ENCODE measurements around the gene NT5M. TPM values are rescaled to one million over a fixed set of nuclear protein-coding genes. Genes with fewer than 3 reads are reported as not detected.
A peak's percentile ranks its signal among the peaks of the same experiment; 100 is the strongest.

The NT5M gene
- total and polyA plus RNA-seq, 9 donors = 5.1 to 10.8 (median 6.7) TPM

DNA sequence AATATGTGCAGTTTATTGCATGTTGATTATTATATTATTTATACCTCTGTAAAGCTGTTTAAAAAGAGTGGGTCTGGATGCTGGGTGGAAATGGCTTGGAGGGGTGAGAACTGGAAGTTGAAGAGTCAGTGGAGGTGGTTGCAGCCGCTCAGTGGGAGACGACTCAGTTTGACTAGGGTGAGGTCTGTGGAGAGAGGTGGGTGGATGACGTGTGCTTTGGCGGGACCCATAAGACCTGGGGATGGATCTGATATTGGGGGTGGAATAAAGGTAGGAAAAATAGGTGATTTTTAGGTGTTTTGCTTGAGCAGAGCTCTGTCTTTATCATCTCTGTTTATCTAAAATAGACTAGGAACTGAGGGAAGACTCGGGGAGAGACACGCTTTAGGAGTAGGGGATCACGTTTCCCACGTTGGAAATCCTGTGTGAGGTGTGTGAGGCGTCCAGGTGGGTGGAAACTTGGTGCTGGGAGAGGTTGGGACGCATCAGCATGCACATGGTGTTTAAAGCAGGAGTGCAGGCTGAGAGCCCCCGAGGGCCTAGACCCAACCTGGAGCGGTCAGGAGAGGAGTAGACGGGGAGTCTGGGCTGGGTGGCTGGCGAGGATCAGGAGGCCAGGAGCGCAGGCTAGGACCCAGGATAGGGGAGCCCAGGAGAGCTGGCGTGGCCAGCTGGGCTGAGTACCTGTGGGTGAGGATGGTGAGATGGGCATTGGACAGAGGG lies 17.2 kb downstream of the NT5M start:
- Histone ChIP-seq H3K4me3 (ENCODE audit: low read length) (no peak overlapping the region), H3K27ac (ENCODE audit: low read length) (no peak overlapping the region), H3K27me3 (ENCODE audit: control insufficient read depth, insufficient read depth, low read length) (no peaks in the 10 kb centered on the region), H3K4me1 (ENCODE audit: control insufficient read depth, insufficient read depth, low read length) (peaks cover 7% of the 10 kb centered on the region), H3K9me3 (replicated peaks; ENCODE audit: control insufficient read depth, low read depth, low read length) (no peaks in the 10 kb centered on the region), H3K36me3 (ENCODE audit: control insufficient read depth, insufficient read depth, low read length) (peaks cover 9% of the 10 kb centered on the region)
- 83% methylated on average over 16 of the region's 16 CpGs for WGBS (ENCODE audit: insufficient coverage)
- DNase-seq = no peak

GRCh38 chr17:17320911-17321220 lies 17.7 kb downstream of the NT5M start:
- WGBS (ENCODE audit: insufficient coverage) = 94% methylated on average over 10 of the region's 10 CpGs
- Histone ChIP-seq H3K27me3 (ENCODE audit: control insufficient read depth, insufficient read depth, low read length) (no peaks in the 10 kb centered on the region), H3K4me3 (ENCODE audit: low read length) (no peak overlapping the region), H3K4me1 (ENCODE audit: control insufficient read depth, insufficient read depth, low read length) (peaks cover 12% of the 10 kb centered on the region), H3K27ac (ENCODE audit: low read length) (no peak overlapping the region), H3K9me3 (replicated peaks; ENCODE audit: control insufficient read depth, low read depth, low read length) (no peaks in the 10 kb centered on the region), H3K36me3 (ENCODE audit: control insufficient read depth, insufficient read depth, low read length) (peaks cover 12% of the 10 kb centered on the region)
- no peak for DNase-seq

GRCh38 chr17:17321356-17322025 lies 18.3 kb downstream of the NT5M start:
- peaks cover 13% of the 10 kb centered on the region for H3K4me1 ChIP-seq (ENCODE audit: control insufficient read depth, insufficient read depth, low read length)
- no peak for DNase-seq
- no peak overlapping the region for H3K4me3 ChIP-seq (ENCODE audit: low read length)
- H3K27me3 ChIP-seq (ENCODE audit: control insufficient read depth, insufficient read depth, low read length) = no peaks in the 10 kb centered on the region
- H3K9me3 ChIP-seq (replicated peaks; ENCODE audit: control insufficient read depth, low read depth, low read length) = no peaks in the 10 kb centered on the region
- WGBS (ENCODE audit: insufficient coverage) = 84% methylated on average over 11 of the region's 11 CpGs
- no peak overlapping the region for H3K27ac ChIP-seq (ENCODE audit: low read length)
- peaks cover 18% of the 10 kb centered on the region for H3K36me3 ChIP-seq (ENCODE audit: control insufficient read depth, insufficient read depth, low read length)

- Histone ChIP-seq H3K36me3 (ENCODE audit: control insufficient read depth, insufficient read depth, low read length) (peaks cover 20% of the 10 kb centered on the region), H3K27me3 (ENCODE audit: control insufficient read depth, insufficient read depth, low read length) (no peaks in the 10 kb centered on the region), H3K4me1 (ENCODE audit: control insufficient read depth, insufficient read depth, low read length) (peaks cover 13% of the 10 kb centered on the region), H3K27ac (ENCODE audit: low read length) (no peak overlapping the region), H3K9me3 (replicated peaks; ENCODE audit: control insufficient read depth, low read depth, low read length) (no peaks in the 10 kb centered on the region), H3K4me3 (ENCODE audit: low read length) (no peak overlapping the region)
- 95% methylated on average over 16 of the region's 21 CpGs for WGBS (ENCODE audit: insufficient coverage)
- no peak for DNase-seq
These were observed 19.6 kb downstream of the NT5M start for GRCh38 chr17:17322516-17323510.

DNA sequence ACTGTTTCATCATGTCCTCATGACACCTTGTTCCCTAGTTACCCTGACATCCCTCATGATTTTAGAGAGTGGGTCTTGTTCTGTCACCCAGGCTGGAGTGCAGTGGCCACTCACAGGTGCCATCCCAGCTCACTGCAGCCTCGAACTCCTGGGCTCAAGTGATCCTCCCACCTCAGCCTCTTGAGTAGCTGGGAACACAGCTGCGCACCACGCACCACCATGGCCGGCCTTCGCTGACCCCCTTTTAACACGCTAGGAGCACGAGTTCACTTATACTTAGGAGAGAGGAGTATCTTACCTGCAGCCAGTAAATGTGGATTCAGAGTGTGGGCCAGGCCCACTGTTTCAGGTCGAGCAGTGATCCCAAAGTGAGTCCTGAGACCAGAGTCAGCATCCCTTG lies 21.4 kb downstream of the NT5M start:
- Histone ChIP-seq H3K9me3 (replicated peaks; ENCODE audit: control insufficient read depth, low read depth, low read length) (no peaks in the 10 kb centered on the region), H3K4me1 (ENCODE audit: control insufficient read depth, insufficient read depth, low read length) (peaks cover 13% of the 10 kb centered on the region), H3K27ac (ENCODE audit: low read length) (no peak overlapping the region), H3K4me3 (ENCODE audit: low read length) (no peak overlapping the region), H3K36me3 (ENCODE audit: control insufficient read depth, insufficient read depth, low read length) (peaks cover 20% of the 10 kb centered on the region), H3K27me3 (ENCODE audit: control insufficient read depth, insufficient read depth, low read length) (no peaks in the 10 kb centered on the region)
- DNase-seq = no peak
- 97% methylated on average over 8 of the region's 8 CpGs for WGBS (ENCODE audit: insufficient coverage)

DNA sequence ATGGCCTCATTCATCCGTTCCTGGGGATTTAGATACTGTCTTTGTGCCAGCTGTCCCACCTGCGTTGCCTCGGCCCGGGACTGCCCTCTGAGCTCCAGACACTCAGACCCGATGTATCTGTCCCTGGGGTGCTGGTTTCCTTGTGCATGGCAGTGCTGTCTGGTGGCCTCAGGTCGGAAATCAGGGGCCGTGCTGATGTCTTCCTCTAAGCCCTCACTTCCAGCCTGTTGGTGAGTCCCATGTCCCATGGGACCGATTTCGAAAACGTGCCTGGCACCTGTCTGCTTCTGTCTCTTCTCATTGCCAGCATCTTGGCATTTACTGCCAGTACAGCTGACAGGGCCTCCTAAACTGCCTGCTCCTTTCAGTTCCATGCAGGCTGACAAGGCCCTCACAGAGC lies 22.1 kb downstream of the NT5M start:
- H3K4me1 ChIP-seq (ENCODE audit: control insufficient read depth, insufficient read depth, low read length) = peaks cover 13% of the 10 kb centered on the region
- no peaks in the 10 kb centered on the region for H3K9me3 ChIP-seq (replicated peaks; ENCODE audit: control insufficient read depth, low read depth, low read length)
- DNase-seq = peak; percentile 64
- no peaks in the 10 kb centered on the region for H3K27me3 ChIP-seq (ENCODE audit: control insufficient read depth, insufficient read depth, low read length)
- H3K36me3 ChIP-seq (ENCODE audit: control insufficient read depth, insufficient read depth, low read length) = peaks cover 20% of the 10 kb centered on the region
- 76% methylated on average over 10 of the region's 10 CpGs for WGBS (ENCODE audit: insufficient coverage)
- no peak overlapping the region for H3K4me3 ChIP-seq (ENCODE audit: low read length)
- H3K27ac ChIP-seq (ENCODE audit: low read length) = peak overlapping the region; percentile 59

DNA sequence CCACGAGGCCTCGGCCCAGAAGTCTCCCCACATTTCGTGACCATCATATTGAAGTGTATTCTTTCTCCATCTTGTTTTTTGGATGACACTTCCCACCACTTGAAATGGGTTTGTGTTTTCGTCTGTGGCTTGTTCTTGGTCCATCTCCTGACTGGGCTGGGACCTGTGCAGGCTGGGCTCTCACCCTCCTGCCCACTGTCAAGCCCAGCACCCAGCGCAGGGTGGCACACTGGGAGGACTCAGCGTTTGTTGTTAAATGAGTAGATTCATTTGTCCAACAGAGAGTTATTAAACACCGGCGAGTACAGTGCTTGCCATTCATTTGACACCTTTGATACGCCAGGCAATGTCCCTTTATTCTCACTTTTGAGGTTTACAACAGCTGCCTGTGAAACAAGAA lies 22.6 kb downstream of the NT5M start:
- no peak overlapping the region for H3K4me3 ChIP-seq (ENCODE audit: low read length)
- H3K27me3 ChIP-seq (ENCODE audit: control insufficient read depth, insufficient read depth, low read length) = no peaks in the 10 kb centered on the region
- H3K27ac ChIP-seq (ENCODE audit: low read length) = peak overlapping the region; percentile 4
- peaks cover 13% of the 10 kb centered on the region for H3K4me1 ChIP-seq (ENCODE audit: control insufficient read depth, insufficient read depth, low read length)
- no peaks in the 10 kb centered on the region for H3K9me3 ChIP-seq (replicated peaks; ENCODE audit: control insufficient read depth, low read depth, low read length)
- peaks cover 20% of the 10 kb centered on the region for H3K36me3 ChIP-seq (ENCODE audit: control insufficient read depth, insufficient read depth, low read length)
- DNase-seq = no peak
- no CpG with 5 or more reads among the region's 9 CpGs for WGBS (ENCODE audit: insufficient coverage)

DNA sequence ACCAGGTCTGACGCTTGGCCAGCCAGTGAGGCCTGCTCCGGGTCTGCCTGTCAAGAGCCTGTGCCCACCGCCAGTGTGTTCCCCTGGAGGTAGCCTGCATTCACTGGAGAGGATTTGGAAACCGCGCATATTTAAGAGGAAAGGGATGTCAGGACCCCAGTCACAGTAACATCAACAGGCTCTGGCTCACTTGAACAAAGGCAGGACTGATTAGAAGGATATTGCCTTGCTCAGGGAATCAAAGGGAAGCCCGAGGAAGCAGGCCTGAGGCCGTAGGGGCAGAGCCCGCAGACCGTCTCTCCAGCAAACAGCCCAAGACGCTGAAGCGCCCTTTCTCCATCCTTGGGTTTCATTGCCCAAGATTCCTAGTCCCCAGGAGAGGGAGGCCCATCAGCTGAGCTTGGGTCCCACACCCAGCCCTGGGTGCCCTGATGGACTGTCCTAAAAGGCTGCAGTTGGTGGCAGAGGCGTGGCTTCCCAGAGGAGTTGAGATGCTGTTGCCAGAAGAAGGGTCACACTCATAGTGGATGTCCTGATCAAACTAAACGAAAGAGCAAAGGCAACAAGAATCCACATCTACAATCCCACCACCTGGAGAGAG lies 23.2 kb downstream of the NT5M start:
- DNase-seq = no peak
- peaks cover 20% of the 10 kb centered on the region for H3K36me3 ChIP-seq (ENCODE audit: control insufficient read depth, insufficient read depth, low read length)
- no peaks in the 10 kb centered on the region for H3K9me3 ChIP-seq (replicated peaks; ENCODE audit: control insufficient read depth, low read depth, low read length)
- no peaks in the 10 kb centered on the region for H3K27me3 ChIP-seq (ENCODE audit: control insufficient read depth, insufficient read depth, low read length)
- H3K27ac ChIP-seq (ENCODE audit: low read length) = no peak overlapping the region
- H3K4me1 ChIP-seq (ENCODE audit: control insufficient read depth, insufficient read depth, low read length) = peaks cover 13% of the 10 kb centered on the region
- no peak overlapping the region for H3K4me3 ChIP-seq (ENCODE audit: low read length)
- 91% methylated on average over 7 of the region's 13 CpGs for WGBS (ENCODE audit: insufficient coverage)

GRCh38 chr17:17328251-17328650 lies 25.1 kb downstream of the NT5M start:
- Histone ChIP-seq H3K36me3 (ENCODE audit: control insufficient read depth, insufficient read depth, low read length) (peaks cover 15% of the 10 kb centered on the region), H3K4me1 (ENCODE audit: control insufficient read depth, insufficient read depth, low read length) (peaks cover 13% of the 10 kb centered on the region), H3K9me3 (replicated peaks; ENCODE audit: control insufficient read depth, low read depth, low read length) (no peaks in the 10 kb centered on the region), H3K27me3 (ENCODE audit: control insufficient read depth, insufficient read depth, low read length) (no peaks in the 10 kb centered on the region), H3K27ac (ENCODE audit: low read length) (no peak overlapping the region), H3K4me3 (ENCODE audit: low read length) (no peak overlapping the region)
- DNase-seq = no peak
- 100% methylated on average over 2 of the region's 8 CpGs for WGBS (ENCODE audit: insufficient coverage)

DNA sequence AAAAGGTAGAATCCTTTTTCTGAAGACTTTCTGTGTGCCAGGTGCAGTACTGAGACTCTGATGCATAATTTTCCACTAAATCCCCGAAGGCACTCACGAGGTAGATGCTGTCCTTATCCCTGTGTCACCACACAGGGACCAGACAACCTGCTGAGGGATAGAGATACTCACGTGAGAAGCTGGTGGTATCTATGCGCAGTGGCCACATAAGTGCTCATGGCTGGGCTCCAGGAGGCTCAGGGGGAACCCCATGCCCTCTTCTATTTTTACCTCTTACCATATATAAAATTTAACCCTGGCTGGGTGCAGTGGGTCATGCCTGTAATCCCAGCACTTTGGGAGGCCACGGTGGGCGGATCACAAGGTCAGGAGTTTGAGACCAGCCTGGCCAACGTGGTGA lies 38.3 kb downstream of the NT5M start:
- H3K4me1 ChIP-seq (ENCODE audit: control insufficient read depth, insufficient read depth, low read length) = peaks cover 14% of the 10 kb centered on the region
- no peak overlapping the region for H3K27ac ChIP-seq (ENCODE audit: low read length)
- H3K4me3 ChIP-seq (ENCODE audit: low read length) = no peak overlapping the region
- H3K36me3 ChIP-seq (ENCODE audit: control insufficient read depth, insufficient read depth, low read length) = peaks cover 7% of the 10 kb centered on the region
- no peaks in the 10 kb centered on the region for H3K27me3 ChIP-seq (ENCODE audit: control insufficient read depth, insufficient read depth, low read length)
- WGBS (ENCODE audit: insufficient coverage) = 80% methylated on average over 5 of the region's 7 CpGs
- no peak for DNase-seq
- H3K9me3 ChIP-seq (replicated peaks; ENCODE audit: control insufficient read depth, low read depth, low read length) = no peaks in the 10 kb centered on the region
